ENCODE results near the gene KIF6.

The KIF6 gene

GRCh38 chr6:39310542-39310941, 414.7 kb downstream of the KIF6 start:
- Histone ChIP-seq H3K36me3 (replicated peaks; ENCODE audit: insufficient read depth, low read length) (no peaks in the 10 kb centered on the region), H3K4me1 (ENCODE audit: low read length) (no peaks in the 10 kb centered on the region), H2AFZ (ENCODE audit: low read length) (no peak overlapping the region), H3K27me3 (replicated peaks; ENCODE audit: insufficient read depth, low read length) (peaks cover 40% of the 10 kb centered on the region), H3K9me3 (replicated peaks; ENCODE audit: insufficient read depth, low read length) (no peaks in the 10 kb centered on the region), H3K4me2 (ENCODE audit: low read depth, low read length) (no peak overlapping the region), H3K9ac (ENCODE audit: low read length) (no peak overlapping the region), H3K9me2 (replicated peaks; ENCODE audit: insufficient read depth, low read length) (no peaks in the 10 kb centered on the region), H3F3A (ENCODE audit: insufficient read depth, low read length) (no peaks in the 10 kb centered on the region), H4K20me1 (ENCODE audit: insufficient read depth, low read length) (no peaks in the 10 kb centered on the region), H3K79me2 (ENCODE audit: low read length) (no peaks in the 10 kb centered on the region), H3K4me3 (ENCODE audit: low read length) (no peak overlapping the region), H3K27ac (ENCODE audit: low read length) (no peak overlapping the region)
- no peak for DNase-seq
- no peak for TF ChIP-seq EZH2phosphoT487 (IDR thresholded peaks at IDR 0.05; ENCODE audit: low read length)

GRCh38 chr6:39309942-39310531, 415.2 kb downstream of the KIF6 start:
- no peaks in the 10 kb centered on the region for H3K9me2 ChIP-seq (replicated peaks; ENCODE audit: insufficient read depth, low read length)
- no peaks in the 10 kb centered on the region for H3K4me1 ChIP-seq (ENCODE audit: low read length)
- TF ChIP-seq EZH2phosphoT487 (IDR thresholded peaks at IDR 0.05; ENCODE audit: low read length) (no peak), CTCF (IDR thresholded peaks at IDR 0.05; ENCODE audit: low read length) (peak; percentile 87)
- H3K27me3 ChIP-seq (replicated peaks; ENCODE audit: insufficient read depth, low read length): peaks cover 39% of the 10 kb centered on the region
- no peaks in the 10 kb centered on the region for H3K9me3 ChIP-seq (replicated peaks; ENCODE audit: insufficient read depth, low read length)
- no peaks in the 10 kb centered on the region for H3F3A ChIP-seq (ENCODE audit: insufficient read depth, low read length)
- H2AFZ ChIP-seq (ENCODE audit: low read length): no peak overlapping the region
- H4K20me1 ChIP-seq (ENCODE audit: insufficient read depth, low read length): no peaks in the 10 kb centered on the region
- DNase-seq: peak; percentile 50
- no peak overlapping the region for H3K9ac ChIP-seq (ENCODE audit: low read length)
- no peak overlapping the region for H3K4me3 ChIP-seq (ENCODE audit: low read length)
- H3K79me2 ChIP-seq (ENCODE audit: low read length): no peaks in the 10 kb centered on the region
- no peaks in the 10 kb centered on the region for H3K36me3 ChIP-seq (replicated peaks; ENCODE audit: insufficient read depth, low read length)
- H3K4me2 ChIP-seq (ENCODE audit: low read depth, low read length): no peak overlapping the region
- H3K27ac ChIP-seq (ENCODE audit: low read length): no peak overlapping the region

GRCh38 chr6:39307462-39307861, 417.7 kb downstream of the KIF6 start:
- Histone ChIP-seq H3K9me2 (replicated peaks; ENCODE audit: insufficient read depth, low read length) (no peaks in the 10 kb centered on the region), H3K79me2 (ENCODE audit: low read length) (no peaks in the 10 kb centered on the region), H3K4me1 (ENCODE audit: low read length) (no peaks in the 10 kb centered on the region), H3K4me3 (ENCODE audit: low read length) (no peak overlapping the region), H3K4me2 (ENCODE audit: low read depth, low read length) (no peak overlapping the region), H3K27ac (ENCODE audit: low read length) (no peak overlapping the region), H4K20me1 (ENCODE audit: insufficient read depth, low read length) (no peaks in the 10 kb centered on the region), H3K9me3 (replicated peaks; ENCODE audit: insufficient read depth, low read length) (no peaks in the 10 kb centered on the region), H3F3A (ENCODE audit: insufficient read depth, low read length) (no peaks in the 10 kb centered on the region), H3K36me3 (replicated peaks; ENCODE audit: insufficient read depth, low read length) (no peaks in the 10 kb centered on the region), H3K27me3 (replicated peaks; ENCODE audit: insufficient read depth, low read length) (peaks cover 13% of the 10 kb centered on the region), H2AFZ (ENCODE audit: low read length) (no peak overlapping the region), H3K9ac (ENCODE audit: low read length) (no peak overlapping the region)
- DNase-seq: no peak
- TF ChIP-seq EZH2phosphoT487 (IDR thresholded peaks at IDR 0.05; ENCODE audit: low read length) (no peak), CTCF (IDR thresholded peaks at IDR 0.05; ENCODE audit: low read length) (no peak), EZH2 (optimal IDR thresholded peaks at IDR 0.05; ENCODE audit: low read depth, low read length) (no peak)

GRCh38 chr6:39304951-39305350, 420.3 kb downstream of the KIF6 start:
- H3K9ac ChIP-seq (ENCODE audit: low read length): no peak overlapping the region
- TF ChIP-seq EZH2 (optimal IDR thresholded peaks at IDR 0.05; ENCODE audit: low read depth, low read length) (no peak), CTCF (IDR thresholded peaks at IDR 0.05; ENCODE audit: low read length) (no peak), EZH2phosphoT487 (IDR thresholded peaks at IDR 0.05; ENCODE audit: low read length) (no peak)

More at GRCh38 chr6:39304951-39305350, 420.3 kb downstream of the KIF6 start:
- Histone ChIP-seq H3K4me2 (ENCODE audit: low read depth, low read length) (no peak overlapping the region), H3K27me3 (replicated peaks; ENCODE audit: insufficient read depth, low read length) (no peaks in the 10 kb centered on the region), H3K4me3 (ENCODE audit: low read length) (no peak overlapping the region), H3K9me2 (replicated peaks; ENCODE audit: insufficient read depth, low read length) (no peaks in the 10 kb centered on the region), H3K4me1 (ENCODE audit: low read length) (no peaks in the 10 kb centered on the region), H3K9me3 (replicated peaks; ENCODE audit: insufficient read depth, low read length) (no peaks in the 10 kb centered on the region), H2AFZ (ENCODE audit: low read length) (no peak overlapping the region), H3K36me3 (replicated peaks; ENCODE audit: insufficient read depth, low read length) (no peaks in the 10 kb centered on the region), H3K27ac (ENCODE audit: low read length) (no peak overlapping the region), H3F3A (ENCODE audit: insufficient read depth, low read length) (no peaks in the 10 kb centered on the region), H3K79me2 (ENCODE audit: low read length) (no peaks in the 10 kb centered on the region), H4K20me1 (ENCODE audit: insufficient read depth, low read length) (no peaks in the 10 kb centered on the region)
- no peak for DNase-seq
